HG02763 (cell line): Measurements from ENCODE around the gene CENPC.
"Not testable (repeated sequence)": the region's sequence is repeated elsewhere in the genome, so short reads cannot be mapped to it uniquely, and the experiment has no call there.

Experiments used
- ATAC-seq: cut with Tn5 transposase; IDR thresholded peaks from one replicate; pipeline ENCODE4 v1.9.1; 2021; ENCODE audit warnings: mild to moderate bottlenecking, moderate library complexity; ENCODE audit not compliant: unreplicated experiment

Gene CENPC

DNA sequence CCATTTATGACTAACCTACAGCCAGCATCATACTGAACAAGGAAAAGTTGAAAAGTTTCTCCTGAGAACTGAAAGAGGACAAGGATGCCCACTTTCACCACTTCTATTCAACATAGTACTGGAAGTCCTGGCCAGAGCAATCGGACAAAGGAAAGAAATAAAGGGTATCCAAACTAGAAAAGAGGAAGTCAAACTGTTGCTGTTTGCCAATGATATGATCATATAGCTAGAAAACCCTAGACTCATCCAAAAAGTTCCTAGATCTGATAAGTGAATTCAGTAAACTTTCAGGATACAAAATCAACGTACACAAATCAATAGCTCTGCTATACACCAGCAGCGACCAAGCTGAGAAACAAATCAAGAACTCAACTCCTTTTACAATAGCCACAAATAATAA lies 64.5 kb downstream of the CENPC start:
- ATAC-seq = no peak

DNA sequence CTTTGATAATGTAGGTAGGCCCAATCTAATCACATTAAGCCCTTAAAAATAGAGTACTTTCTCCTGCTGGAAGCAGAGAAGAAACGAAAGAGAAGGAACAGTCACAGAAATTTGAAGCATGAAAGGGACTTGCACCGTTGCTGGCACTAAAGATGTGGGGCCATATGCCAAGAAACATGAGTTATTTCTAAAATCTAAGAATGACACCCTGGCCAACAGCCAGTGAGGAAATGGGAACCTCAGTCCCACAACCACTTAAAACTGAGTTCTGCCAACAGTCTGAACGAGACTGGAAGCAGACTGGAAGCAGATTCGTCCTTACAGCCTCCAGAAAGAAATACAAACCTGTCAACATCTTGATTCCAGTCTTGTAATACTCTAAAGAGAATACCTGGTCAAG lies 70.1 kb downstream of the CENPC start:
- no peak for ATAC-seq

DNA sequence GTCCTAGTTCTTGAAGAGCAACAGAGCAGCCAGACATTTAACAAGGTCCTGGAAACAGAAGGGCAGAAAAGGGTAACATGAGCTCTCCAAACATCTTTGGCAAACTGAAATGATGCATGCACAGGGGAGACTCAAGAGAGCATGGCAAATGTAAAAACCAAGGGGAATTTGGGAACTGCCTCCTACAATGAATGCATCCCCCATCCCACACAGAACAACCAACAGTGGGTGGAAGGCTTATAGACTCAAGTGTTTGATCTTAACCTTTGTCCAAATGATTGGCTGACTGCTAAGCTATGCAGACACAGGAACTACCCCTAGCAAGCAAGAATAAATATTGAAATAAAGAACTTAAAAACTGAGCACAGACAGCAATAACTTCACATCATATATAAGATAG lies 74.4 kb downstream of the CENPC start:
- no peak for ATAC-seq

DNA sequence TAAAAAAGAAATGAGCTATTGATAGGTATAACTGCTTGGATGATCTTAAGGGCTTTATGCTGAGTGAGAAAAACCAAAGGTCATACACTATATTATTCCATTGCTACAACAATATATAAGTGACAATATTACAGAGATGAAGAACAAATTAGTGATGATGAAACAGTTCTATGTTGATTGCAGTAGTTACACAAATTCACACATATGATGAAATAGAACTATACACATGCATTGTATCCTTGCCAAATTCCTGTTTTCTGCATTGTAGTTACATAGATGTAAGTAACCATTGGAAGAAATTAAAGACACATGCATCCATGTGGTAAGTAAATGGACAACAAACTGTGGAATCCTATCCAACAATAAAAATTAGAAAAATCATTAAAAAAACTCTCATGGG lies 76.5 kb downstream of the CENPC start:
- ATAC-seq = no peak

DNA sequence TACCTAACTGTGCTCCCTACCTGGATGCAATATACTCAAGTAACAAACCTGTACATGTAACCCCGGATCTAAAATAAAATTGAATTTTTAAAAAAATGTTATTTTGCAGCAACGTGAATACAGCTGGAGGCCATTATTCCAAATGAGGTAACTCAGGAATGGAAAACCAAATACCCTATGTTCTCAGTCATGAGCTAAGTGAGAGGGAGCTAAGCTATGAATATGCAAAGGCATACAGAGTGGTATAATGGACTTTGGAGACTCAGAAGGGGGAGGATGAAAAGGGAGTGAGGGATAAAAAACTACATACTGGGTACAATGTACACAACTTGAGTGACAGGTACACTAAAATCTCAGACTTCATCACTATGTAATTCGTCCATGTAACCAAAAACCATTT lies 78.6 kb downstream of the CENPC start:
- no peak for ATAC-seq

DNA sequence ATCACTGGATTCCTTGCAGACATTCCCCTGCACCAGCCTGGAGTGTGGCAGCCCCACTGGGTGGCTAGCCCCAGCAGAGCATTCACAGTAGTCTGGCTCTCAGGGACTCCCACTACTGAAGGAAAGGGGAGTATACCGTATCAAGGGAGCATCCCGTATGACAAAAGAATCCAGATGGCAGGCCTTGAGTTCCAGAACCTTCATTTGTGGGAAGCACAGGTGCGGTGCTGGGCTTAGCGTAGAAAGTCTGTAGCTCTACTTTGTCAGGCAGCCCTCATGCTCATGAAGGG lies 79.6 kb downstream of the CENPC start:
- no peak for ATAC-seq

DNA sequence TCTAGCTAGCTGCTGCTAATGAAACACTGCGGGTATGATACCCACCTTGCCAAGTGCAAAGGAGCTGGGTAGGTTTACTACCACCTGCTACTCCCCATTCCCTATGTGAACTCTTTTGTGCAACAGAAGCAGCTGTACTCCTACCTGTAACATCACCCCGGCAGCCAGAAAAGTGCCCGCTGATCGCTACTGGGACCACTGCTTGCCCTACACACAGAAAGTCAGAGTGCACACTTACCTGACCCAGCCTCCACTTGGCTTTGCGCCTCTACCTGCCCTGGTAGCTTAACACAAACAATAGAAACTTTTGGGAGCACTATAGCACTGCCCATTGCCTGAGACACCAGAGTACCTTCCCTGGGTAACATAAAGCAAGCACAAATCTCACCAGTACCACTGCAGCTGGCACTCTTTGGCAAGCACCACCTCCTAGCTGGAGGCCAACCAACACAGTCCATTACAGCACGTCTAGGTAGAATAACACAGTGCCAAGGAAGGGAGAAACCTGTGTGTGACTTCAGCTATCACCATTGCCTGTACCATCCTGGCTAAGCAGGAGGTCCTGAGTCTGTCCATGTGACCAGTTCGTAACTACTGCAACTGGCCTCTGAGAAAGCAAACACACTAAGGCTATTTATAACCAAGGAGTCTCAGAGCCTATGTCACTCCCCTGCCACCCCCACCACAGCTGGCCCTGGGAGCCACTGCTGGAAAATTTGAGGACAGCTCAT lies 80.1 kb downstream of the CENPC start:
- ATAC-seq = no peak

DNA sequence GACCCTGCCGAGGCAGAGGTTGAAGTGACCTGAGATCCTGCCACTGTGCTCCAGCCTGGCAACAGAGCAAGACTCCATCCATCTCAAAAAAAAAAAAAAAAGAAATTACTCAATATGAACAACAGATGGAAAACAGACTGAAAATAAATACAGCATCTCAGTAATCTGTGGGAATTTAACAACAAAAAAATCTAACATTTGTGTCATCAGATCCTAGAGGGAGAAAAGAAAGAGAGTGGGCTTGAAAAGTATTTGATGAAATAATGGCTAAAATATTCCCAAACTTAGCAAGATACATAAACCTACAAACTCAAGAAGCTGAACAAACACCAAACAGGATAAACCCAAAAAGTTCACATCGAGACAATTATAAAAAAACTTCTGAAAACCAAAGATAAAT lies 84.7 kb downstream of the CENPC start:
- ATAC-seq = no peak

DNA sequence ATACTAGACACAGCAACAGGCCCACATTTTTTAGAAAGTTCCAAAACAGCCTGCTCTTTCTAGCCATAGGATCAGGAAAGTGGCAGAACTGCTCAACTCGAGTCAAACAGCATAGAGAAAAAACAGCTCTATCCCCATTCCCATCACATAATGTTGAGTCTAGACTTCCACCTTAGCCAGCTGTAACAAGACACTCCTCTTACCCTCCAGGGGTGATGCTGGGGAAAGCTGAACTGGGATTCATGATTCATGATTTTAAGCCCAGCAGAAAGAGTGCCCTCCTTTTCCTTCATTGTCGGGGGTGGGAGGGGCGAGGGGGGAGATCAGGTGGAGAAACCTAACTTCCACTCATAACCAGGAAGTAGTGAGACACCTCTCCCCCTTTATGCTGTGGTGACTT lies 86.1 kb downstream of the CENPC start:
- ATAC-seq = no peak

DNA sequence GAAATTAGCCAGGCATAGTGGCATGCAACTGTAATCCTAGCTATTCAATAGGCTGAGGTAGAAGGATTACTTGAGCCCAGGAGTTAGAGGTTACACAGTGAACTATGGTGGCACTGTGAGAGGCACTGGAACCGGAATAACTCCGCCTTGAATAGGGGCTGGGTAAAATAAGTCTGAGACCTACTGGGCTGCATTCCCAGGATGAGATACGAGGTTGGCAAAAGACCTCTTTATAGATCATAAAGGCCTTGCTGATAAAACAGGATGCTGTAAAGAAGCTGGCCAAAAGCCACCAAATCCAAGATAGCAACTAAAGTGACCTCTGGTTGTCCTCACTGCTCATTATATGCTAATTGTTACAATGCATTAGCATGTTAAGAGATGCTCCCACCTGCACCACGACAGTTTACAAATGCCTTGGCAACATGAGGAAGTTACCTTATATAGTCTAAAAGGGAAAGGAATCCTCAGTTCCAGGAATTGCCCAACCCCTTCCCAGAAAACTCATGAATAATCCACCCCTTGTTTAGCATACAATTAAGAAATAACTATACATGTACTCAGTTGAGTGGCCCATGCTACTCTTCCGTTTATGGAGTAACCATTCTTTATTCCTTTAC lies 88.6 kb downstream of the CENPC start:
- ATAC-seq = no peak

DNA sequence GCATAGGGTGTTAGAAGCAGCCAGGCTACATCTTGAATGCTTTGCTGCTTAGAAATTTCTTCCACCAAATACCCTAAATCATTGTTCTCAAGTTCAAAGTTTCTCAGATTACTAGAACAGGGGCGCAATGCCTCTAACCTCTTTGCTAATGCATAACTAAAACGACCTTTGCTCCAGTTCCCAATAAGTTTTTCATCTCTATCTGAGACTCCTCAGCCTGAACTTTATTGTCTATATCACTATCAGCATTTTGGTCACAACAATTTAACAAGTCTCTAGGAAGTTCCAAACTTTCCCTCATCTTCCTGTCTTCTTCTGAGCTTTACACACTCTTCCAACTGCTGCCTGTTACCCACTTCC lies 92.5 kb downstream of the CENPC start:
- ATAC-seq = not testable (repeated sequence)

DNA sequence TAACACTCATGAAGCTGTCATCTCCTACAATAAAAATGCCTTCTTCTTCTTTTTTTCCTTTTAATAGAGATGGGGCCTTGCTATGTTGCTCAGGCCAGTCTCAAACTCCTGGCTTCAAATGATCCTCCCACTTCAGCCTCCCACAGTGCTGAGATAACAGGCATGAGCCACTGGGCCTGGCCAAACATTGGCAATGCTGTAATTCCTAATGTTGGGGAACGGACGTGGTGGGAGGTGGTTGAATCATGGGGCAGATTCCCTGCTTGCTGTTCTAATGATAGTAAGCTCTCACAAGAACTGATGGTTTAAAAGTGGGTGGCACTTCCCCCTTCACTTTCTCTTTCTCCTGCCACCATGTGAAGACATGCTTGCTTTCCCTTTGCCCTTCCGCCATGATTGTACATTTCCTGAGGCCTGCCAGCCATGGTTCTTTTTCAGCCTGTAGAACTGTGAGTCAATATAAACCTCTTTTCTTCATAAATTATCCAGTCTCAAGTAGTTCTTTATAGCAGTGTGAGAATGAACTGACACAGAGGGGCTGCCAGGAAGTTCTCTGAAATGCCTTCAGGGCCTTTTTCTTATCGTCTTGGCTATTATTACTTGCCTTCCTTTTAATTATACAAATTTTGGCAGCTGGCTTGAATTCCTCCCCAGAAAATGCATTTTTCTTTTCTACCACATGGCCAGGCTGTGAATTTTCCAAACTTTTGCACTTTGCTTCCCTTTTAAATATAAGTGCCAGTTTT lies 93.0 kb downstream of the CENPC start:
- ATAC-seq = no peak

DNA sequence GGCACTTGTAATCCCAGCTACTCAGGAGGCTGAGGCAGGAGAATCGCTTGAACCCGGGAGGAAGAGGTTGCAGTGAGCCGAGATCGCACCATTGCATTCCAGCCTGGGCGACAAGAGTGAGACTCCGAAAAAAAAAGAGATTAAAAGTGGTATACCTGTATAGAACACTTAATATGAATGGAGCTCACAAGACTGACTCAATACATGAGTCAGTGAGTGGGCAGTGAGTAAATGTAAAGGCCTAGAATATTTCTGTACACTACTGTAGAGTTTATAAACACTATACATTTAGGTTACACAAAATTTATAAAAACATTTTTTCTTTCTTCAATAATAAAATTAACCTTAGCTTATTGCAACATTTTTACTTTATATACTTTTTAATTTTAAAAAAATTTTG lies 93.8 kb downstream of the CENPC start:
- no peak for ATAC-seq

DNA sequence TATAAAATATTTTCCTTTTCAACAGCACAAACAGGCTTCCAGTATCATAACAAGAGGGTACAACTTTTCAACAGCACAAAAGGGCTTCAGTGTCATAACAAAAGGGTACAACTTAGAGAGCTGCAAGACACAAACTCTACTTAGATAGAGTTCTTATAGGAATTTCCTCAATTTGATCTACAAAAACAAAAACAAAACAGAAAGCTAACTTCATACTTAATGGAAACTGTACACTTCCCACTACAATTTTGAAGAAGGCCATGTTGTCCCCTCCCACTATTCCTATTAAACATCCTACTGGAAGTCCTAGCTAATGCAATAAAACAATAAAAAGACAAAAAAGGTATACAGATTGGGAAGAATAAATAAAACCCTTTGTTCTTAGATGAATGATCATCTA lies 96.7 kb downstream of the CENPC start:
- ATAC-seq = no peak

DNA sequence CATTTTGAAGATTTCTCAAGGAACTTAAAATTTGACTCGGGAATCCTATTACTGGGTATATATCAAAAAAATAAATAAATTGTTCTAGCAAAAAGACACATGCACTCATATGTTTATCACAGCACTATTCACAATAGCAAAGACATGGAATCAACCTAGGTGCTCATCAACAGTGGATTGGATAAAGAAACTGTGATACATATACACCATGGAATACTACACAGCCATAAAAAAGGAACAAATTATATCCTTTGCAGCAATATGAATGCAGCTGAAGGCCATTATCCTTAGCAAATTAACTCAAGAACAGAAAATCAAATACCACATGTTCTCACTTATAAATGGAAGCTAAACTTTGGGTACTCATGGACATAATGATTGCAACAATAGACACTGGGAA lies 97.4 kb downstream of the CENPC start:
- no peak for ATAC-seq

DNA sequence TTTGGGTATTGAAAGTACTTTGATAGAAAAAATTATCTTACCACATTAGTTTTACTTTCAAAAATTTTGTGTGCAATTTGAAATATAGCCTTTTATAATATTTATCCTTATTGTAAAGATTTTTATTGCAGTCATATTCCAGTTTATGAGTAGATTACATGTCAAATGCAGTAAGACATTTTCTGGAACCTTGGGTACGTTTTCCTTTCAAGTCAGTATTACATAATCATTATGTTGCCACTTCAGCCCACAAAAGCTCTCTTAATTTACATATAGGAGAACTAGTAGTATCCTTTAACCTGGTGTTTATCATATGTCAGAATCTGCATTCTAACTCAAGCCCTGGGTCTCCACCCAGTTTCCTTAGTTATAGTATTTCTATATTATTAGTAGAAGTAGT lies 98.5 kb downstream of the CENPC start:
- ATAC-seq = no peak

DNA sequence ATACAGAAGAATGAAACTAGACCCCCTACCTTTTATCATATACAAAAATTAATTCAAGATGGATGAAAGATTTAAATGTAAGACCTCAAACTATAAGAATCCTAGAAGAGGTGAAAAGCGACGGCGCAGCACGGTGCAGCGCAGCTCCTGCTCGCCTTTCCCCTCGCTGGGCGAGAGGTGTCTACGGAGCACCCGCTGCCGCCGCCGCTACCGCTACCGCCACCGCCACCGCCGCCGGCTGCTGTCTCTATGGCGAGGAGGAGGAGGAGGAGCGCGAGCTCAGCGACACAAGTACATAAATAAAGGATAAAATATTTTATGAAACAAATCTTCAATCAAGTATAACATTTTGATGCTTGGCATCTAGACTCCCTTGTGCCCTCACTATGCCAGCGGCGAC lies 99.4 kb downstream of the CENPC start:
- ATAC-seq = not testable (repeated sequence)

DNA sequence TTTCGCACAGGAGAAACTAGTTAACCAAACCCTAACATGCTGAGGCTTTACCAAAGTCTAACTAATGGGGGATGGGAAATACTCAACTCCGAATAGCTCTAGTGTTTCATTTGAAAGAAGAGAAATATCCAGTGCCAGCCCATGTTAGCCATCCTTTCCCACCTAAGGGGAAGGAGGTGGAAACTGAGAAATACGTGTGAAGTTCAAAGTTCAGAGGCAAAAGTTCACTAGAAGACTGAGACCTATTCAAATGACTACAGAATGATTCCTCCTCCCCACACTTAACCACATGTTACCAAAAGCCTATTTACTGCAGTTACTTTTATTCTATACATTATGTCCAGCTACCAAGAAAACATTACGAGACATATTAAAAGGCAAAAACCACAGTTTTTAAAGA lies 106.3 kb downstream of the CENPC start:
- ATAC-seq = no peak

DNA sequence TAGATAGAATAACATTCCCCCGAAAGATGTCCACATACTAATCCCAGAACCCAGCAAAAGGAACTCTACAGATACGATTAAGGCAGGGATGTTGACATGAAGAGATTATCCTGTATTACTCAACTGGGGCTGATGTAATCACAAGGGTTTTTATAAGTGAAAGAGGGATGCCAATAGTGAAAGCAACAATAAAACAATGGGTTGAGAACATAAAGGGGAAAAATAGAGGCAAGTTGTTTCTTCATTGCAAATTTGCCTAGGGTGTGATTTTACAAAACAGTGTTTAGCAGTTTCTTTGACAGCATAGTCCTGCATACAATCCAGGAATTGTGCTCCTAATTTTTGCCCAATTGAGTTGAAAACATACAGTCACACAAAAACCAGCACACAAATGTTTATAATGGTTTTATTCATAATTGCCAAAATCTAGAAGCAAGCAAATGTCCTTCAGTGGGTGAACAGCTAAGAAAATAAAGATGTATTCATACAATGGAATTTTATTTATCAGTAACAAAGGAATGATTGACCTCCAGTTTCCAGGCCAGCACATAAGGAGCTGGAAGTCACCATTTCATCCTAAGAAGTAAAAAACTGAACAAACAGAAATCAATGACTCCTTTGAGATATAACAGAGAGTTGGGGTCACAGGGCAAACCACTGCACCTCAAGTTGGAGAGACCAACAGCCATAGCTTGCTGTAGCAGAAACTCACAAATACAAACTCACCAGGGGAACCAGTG lies 107.2 kb downstream of the CENPC start:
- no peak for ATAC-seq

DNA sequence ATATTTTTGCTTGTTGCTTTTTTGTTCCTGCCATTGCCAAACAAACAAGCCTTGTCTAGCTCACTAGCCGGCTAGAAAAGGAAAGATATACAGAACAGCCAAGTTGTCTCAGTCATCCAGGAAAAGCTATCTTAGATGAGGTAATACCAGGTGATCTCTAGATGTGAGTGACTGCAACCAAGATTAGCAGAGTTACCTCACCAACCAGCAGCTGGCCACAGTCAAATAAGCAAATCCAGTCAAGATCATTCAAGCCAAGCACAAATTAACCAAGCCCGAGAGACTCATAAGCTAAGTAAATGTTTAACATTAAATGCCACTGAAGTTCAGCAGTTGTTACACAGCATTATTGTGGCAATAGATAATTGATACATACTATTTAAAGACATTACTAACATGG lies 108.6 kb downstream of the CENPC start:
- peak; percentile 71 for ATAC-seq

DNA sequence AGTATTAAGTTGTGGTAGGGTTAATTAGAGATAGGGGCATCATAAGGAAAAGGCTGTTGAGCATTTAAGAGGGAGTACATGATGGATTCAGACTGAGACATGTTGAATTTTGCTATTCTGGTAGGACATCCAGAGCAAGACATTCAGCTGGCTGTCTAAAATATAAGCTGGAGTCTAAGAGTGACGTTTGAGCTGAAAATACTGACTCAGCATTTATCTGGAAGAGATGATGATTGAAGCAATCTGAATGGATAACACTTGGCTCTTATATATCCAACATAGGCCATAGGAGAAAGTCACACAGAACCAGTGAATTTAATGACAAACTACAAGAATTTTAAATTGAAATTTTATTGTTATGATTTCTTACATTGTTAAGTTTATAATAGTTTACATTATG lies 114.3 kb downstream of the CENPC start:
- no peak for ATAC-seq

DNA sequence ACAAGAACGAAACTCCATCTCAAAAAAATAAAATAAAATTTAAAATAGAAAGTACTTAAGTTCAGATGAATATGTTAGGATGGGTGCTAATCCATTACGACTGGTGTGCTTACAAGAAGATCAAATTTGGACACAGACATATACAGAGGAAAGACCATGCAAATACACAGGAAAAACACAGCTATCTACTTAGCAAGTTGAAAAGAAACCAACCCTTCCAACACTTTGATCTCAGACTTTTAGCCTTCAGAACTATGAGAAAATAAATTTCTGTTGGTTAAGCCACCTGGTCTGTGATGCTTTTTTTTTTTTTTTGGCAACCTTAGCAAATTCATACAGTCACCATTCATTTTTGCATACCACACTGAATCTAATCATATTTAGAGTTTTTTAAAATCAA lies 116.5 kb downstream of the CENPC start:
- ATAC-seq = no peak
